Small intestine (tissue), 7 donors: ENCODE measurements around the gene PLCB2. TPM values are rescaled to one million over a fixed set of nuclear protein-coding genes. Genes with fewer than 3 reads are reported as not detected.

Experiments used
- DNase-seq, 2 donors: peaks; one replicate each; pipeline versions ENCODE4 v3.0.0 to v3.0.0-alpha.2; 2013
- FAIRE-seq: peaks from 2 replicates; lab custom pipeline; 2012; peaks lifted over from hg19 to GRCh38; lab: Jason Lieb, UNC
- H3K27ac ChIP-seq, 3 donors: one replicate each; pipeline ENCODE4 v1.5.1; 2013; ENCODE audit warnings: low read length in 2 of 3, mild to moderate bottlenecking in 2 of 3, control low read depth in 1 of 3, inconsistent platforms in 1 of 3, low read depth in 1 of 3, moderate library complexity in 1 of 3
- H3K27me3 ChIP-seq, 3 donors: one replicate each; pipeline ENCODE4 v1.6.1; 2013; ENCODE audit warnings: low read length in 3 of 3, inconsistent platforms in 1 of 3; ENCODE audit not compliant: control insufficient read depth in 3 of 3, insufficient read depth in 3 of 3
- H3K36me3 ChIP-seq, 3 donors: one replicate each; pipeline ENCODE4 v1.6.1; 2013; ENCODE audit warnings: low read length in 3 of 3, inconsistent platforms in 1 of 3, low read depth in 1 of 3, mild to moderate bottlenecking in 1 of 3, moderate library complexity in 1 of 3; ENCODE audit not compliant: control insufficient read depth in 3 of 3, insufficient read depth in 2 of 3
- H3K4me1 ChIP-seq, 3 donors: one replicate each; pipeline ENCODE4 v1.6.1; 2013; ENCODE audit warnings: low read length in 2 of 3, inconsistent platforms in 1 of 3, low read depth in 1 of 3, mild to moderate bottlenecking in 1 of 3, moderate library complexity in 1 of 3; ENCODE audit not compliant: control insufficient read depth in 3 of 3, insufficient read depth in 2 of 3
- H3K4me3 ChIP-seq, 3 donors: one replicate each; pipeline ENCODE4 v1.5.1; 2013; ENCODE audit warnings: low read length in 3 of 3, control low read depth in 1 of 3, inconsistent platforms in 1 of 3, low read depth in 1 of 3, mild to moderate bottlenecking in 1 of 3, moderate library complexity in 1 of 3
- H3K9me3 ChIP-seq, 2 donors: one replicate each; pipeline ENCODE4 v1.6.1; 2013; ENCODE audit warnings: low read depth in 1 of 2, low read length in 1 of 2; ENCODE audit not compliant: control insufficient read depth in 2 of 2, insufficient read depth in 1 of 2
- WGBS, 3 donors: extraction: QIAGEN DNeasy Blood & Tissue Kit; methylation state at CpG; one replicate each; pipeline ENCODE4 v1.1.7; 2013; 5-methylcytosine and 5-hydroxymethylcytosine counted together
- polyA plus RNA-seq, 4 donors: library from polyadenylated mRNA; stranded (reverse) in 3 of 4; unstranded in 1 of 4; fragments of 200-250 nt in 3 of 4; fragments of 120-200 nt in 1 of 4; gene quantifications; one replicate each; pipeline versions ENCODE4 v1.2.1 to v1.2.3, GENCODE V29; 2013
- donor health status: healthy with polysubstance abuse.
- donor health status: control.
- donor health status: control.
- donor health status: Bipolar disorder and iron deficiency.
- donor health status: healthy.

Gene PLCB2
- polyA plus RNA-seq, 4 donors: 5.6 to 11.4 (median 7.8) TPM

GRCh38 chr15:40293905-40294895 lies 13.5 kb downstream of the PLCB2 start:
- Histone ChIP-seq H3K36me3 (peaks cover 0 to 3% (median 2%) of the 10 kb centered on the region in 3 donors), H3K27me3 (peaks cover 0 to 33% (median 0%) of the 10 kb centered on the region in 3 donors), H3K27ac (no peak overlapping the region), H3K4me3 (no peak overlapping the region), H3K4me1 (peaks cover 0 to 15% (median 0%) of the 10 kb centered on the region in 3 donors), H3K9me3 (no peaks in the 10 kb centered on the region)
- 87 to 91% (median 89%) methylated on average over 19 to 20 of the region's 20 CpGs for WGBS, 3 donors
- no peak for FAIRE-seq
- DNase-seq: no peak

DNA sequence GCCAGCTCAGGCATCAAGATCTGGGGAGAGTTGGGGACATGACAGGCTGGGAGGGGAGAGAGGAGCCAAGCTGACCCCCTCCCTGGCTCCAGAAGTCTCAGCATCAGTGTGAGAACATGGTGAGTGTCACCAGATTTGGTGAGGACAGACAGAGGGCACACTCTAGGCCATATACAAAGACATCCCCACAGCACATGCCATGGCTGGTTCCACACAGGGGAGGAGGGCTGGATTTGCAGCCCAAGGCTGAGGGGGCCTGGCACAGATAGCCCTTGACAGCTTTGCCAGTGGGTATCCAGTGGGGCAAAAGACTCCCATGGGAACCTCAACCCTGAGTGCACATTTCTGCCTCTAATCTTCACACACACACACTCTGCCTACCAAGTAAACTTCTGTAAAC lies 14.7 kb downstream of the PLCB2 start:
- H3K27me3 ChIP-seq: peaks cover 0 to 40% (median 0%) of the 10 kb centered on the region in 3 donors
- no peak for DNase-seq
- peaks cover 0 to 15% (median 0%) of the 10 kb centered on the region in 3 donors for H3K4me1 ChIP-seq
- peaks cover 0 to 4% (median 3%) of the 10 kb centered on the region in 3 donors for H3K36me3 ChIP-seq
- H3K27ac ChIP-seq: no peak overlapping the region
- no peak overlapping the region for H3K4me3 ChIP-seq
- no peak for FAIRE-seq
- no peaks in the 10 kb centered on the region for H3K9me3 ChIP-seq

DNA sequence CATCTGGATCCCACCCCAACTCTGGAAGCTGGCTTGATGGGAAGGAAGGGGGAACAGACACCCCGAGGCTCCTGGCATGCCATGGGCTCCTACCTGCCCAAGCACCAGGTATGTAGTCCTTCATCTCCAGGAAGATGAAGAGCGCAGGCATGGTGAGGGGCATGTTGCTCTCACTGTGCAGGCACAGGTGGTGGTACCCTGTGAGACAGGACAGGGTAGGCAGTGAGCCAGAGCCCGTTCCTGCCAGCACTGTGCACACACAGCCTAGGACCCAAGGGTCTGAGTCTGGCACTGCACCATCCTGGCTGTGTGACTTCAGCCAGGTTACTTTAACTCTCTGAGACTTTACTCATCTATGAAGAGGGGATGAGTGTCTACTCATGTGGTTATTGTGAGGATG lies 15.5 kb downstream of the PLCB2 start:
- Histone ChIP-seq H3K27ac (no peak overlapping the region), H3K4me1 (peaks cover 0 to 15% (median 0%) of the 10 kb centered on the region in 3 donors), H3K36me3 (peaks cover 0 to 4% (median 3%) of the 10 kb centered on the region in 3 donors), H3K27me3 (peaks cover 0 to 40% (median 0%) of the 10 kb centered on the region in 3 donors), H3K9me3 (no peaks in the 10 kb centered on the region), H3K4me3 (no peak overlapping the region)
- 66 to 84% (median 76%) methylated on average over 3 of the region's 3 CpGs for WGBS, 3 donors
- no peak for DNase-seq
- no peak for FAIRE-seq

DNA sequence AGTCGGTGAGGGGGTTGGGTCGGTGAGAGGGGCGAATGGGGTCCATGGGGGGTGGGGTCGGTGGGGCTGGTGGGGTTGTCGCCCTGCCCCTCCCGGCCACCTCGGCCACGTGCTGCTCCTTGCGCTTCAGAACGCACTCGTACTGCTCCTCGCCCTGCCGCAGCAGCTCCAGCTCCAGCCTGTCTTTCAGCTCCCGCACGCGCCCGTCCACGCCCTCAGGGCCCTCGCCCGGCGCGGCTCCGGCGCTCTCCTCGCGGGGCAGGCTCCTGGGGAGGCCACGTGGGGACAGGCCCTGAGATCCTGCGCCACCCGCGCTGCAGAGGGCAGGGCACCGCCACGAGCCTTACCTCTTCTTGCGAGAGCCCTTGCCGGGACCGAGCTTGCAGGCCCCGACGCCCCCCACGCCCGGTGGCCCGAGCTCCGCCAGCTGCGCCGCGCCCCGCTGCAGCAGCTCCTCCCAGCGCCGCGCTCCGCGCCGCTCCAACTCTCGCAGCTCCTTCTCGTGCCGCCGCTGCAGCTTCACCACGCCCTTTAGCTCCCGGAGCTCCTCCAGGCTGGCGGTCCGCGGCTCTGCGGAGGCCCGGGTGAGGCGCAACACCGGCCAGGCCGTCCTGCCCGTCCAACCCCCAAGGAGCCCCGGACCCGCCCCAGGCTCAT lies 16.7 kb downstream of the PLCB2 start:
- peak; percentile 71 to 87 for DNase-seq
- H3K4me3 ChIP-seq: no peak overlapping the region
- WGBS, 3 donors: 6 to 33% (median 22%) methylated on average over 45 to 68 of the region's 68 CpGs
- peaks cover 0 to 11% (median 0%) of the 10 kb centered on the region in 3 donors for H3K4me1 ChIP-seq
- H3K27me3 ChIP-seq: peaks cover 0 to 49% (median 0%) of the 10 kb centered on the region in 3 donors
- H3K36me3 ChIP-seq: peaks cover 0 to 7% (median 3%) of the 10 kb centered on the region in 3 donors
- no peak for FAIRE-seq
- no peaks in the 10 kb centered on the region for H3K9me3 ChIP-seq
- no peak overlapping the region for H3K27ac ChIP-seq

- no peak overlapping the region for H3K27ac ChIP-seq
- peaks cover 0 to 54% (median 0%) of the 10 kb centered on the region in 3 donors for H3K27me3 ChIP-seq
- WGBS, 3 donors: 46 to 68% (median 56%) methylated on average over 9 to 12 of the region's 12 CpGs
- FAIRE-seq (no peak), DNase-seq (no peak)
- peaks cover 0 to 8% (median 3%) of the 10 kb centered on the region in 3 donors for H3K36me3 ChIP-seq
- H3K9me3 ChIP-seq: no peaks in the 10 kb centered on the region
- no peak overlapping the region for H3K4me3 ChIP-seq
- H3K4me1 ChIP-seq: peaks cover 0 to 11% (median 0%) of the 10 kb centered on the region in 3 donors
These were observed 17.2 kb downstream of the PLCB2 start for GRCh38 chr15:40290545-40290917.

GRCh38 chr15:40289140-40289775 lies 18.5 kb downstream of the PLCB2 start:
- peak in 1 of 2 donors; percentile 73 for DNase-seq
- Histone ChIP-seq H3K27me3 (peaks cover 0 to 65% (median 0%) of the 10 kb centered on the region in 3 donors), H3K27ac (no peak overlapping the region), H3K4me1 (peaks cover 0 to 11% (median 0%) of the 10 kb centered on the region in 3 donors), H3K9me3 (no peaks in the 10 kb centered on the region), H3K36me3 (peaks cover 0 to 8% (median 3%) of the 10 kb centered on the region in 3 donors), H3K4me3 (no peak overlapping the region)
- FAIRE-seq: no peak
- 17 to 70% (median 41%) methylated on average over 6 of the region's 6 CpGs for WGBS, 3 donors

- peaks cover 0 to 67% (median 4%) of the 10 kb centered on the region in 3 donors for H3K27me3 ChIP-seq
- DNase-seq: no peak
- no peaks in the 10 kb centered on the region for H3K9me3 ChIP-seq
- peaks cover 0 to 8% (median 3%) of the 10 kb centered on the region in 3 donors for H3K36me3 ChIP-seq
- no peak overlapping the region for H3K27ac ChIP-seq
- WGBS, 3 donors: 72 to 91% (median 81%) methylated on average over 4 of the region's 4 CpGs
- FAIRE-seq: no peak
- peaks cover 0 to 17% (median 0%) of the 10 kb centered on the region in 3 donors for H3K4me1 ChIP-seq
- no peak overlapping the region for H3K4me3 ChIP-seq
These were observed 19.8 kb downstream of the PLCB2 start for GRCh38 chr15:40287968-40288367.

GRCh38 chr15:40287505-40287904 lies 20.2 kb downstream of the PLCB2 start:
- no peak overlapping the region for H3K4me3 ChIP-seq
- FAIRE-seq: no peak
- peaks cover 0 to 8% (median 3%) of the 10 kb centered on the region in 3 donors for H3K36me3 ChIP-seq
- 85 to 91% (median 88%) methylated on average over 3 of the region's 3 CpGs for WGBS, 3 donors
- no peak for DNase-seq
- H3K4me1 ChIP-seq: peaks cover 0 to 18% (median 0%) of the 10 kb centered on the region in 3 donors
- no peak overlapping the region for H3K27ac ChIP-seq
- peaks cover 1 to 69% (median 4%) of the 10 kb centered on the region in 3 donors for H3K27me3 ChIP-seq
- H3K9me3 ChIP-seq: no peaks in the 10 kb centered on the region
